Thoracic aorta (tissue), 2 donors: ENCODE data around the gene TLE4. TPM values are rescaled to one million over a fixed set of nuclear protein-coding genes. Genes with fewer than 3 reads are reported as not detected.

ENCODE experiments used
- ATAC-seq: fragments of 150-250 bp; one replicate; pipeline ENCODE4 v1.8.0; 2017; ENCODE audit warnings: low read depth; ENCODE audit not compliant: insufficient number of reproducible peaks, low FRiP score
- DNase-seq: peaks from one replicate; pipeline ENCODE4 v3.0.0-alpha.2; 2020; ENCODE audit warnings: low spot score
- H3K27ac ChIP-seq, 2 donors: fragments of 200-600 bp; sonication (generic); 1 replicate in 1 of 2; 2 replicates in 1 of 2; pipeline ENCODE4 v1.5.1; 2016; ENCODE audit warnings: mild to moderate bottlenecking in 2 of 2, moderate library complexity in 2 of 2
- H3K27me3 ChIP-seq: fragments of 200-600 bp; sonication (generic); replicated peaks from 2 replicates; pipeline ENCODE4 v1.6.0; 2016; ENCODE audit warnings: mild to moderate bottlenecking; ENCODE audit not compliant: insufficient read depth
- H3K36me3 ChIP-seq: fragments of 200-600 bp; sonication (generic); one replicate; pipeline ENCODE4 v1.5.1; 2016
- H3K4me1 ChIP-seq, 2 donors: fragments of 200-600 bp; sonication (generic); 1 replicate in 1 of 2; 2 replicates in 1 of 2; pipeline versions ENCODE4 v1.5.1 to v1.6.0; 2016; ENCODE audit warnings: low read depth in 2 of 2, mild to moderate bottlenecking in 1 of 2; ENCODE audit not compliant: control insufficient read depth in 1 of 2
- H3K4me3 ChIP-seq: fragments of 200-600 bp; sonication (generic); 2 replicates; pipeline ENCODE4 v1.5.1; 2016; ENCODE audit warnings: mild to moderate bottlenecking
- H3K9me3 ChIP-seq: fragments of 200-600 bp; sonication (generic); 2 replicates; pipeline ENCODE4 v1.5.1; 2016
- total RNA-seq, 2 donors: library from RNA; depleted of rRNA; stranded (reverse); fragments of >200 nt; gene quantifications; one replicate each; pipeline versions ENCODE4 v1.1.0 to v1.2.3, GENCODE V29; 2016
- TF ChIP-seq, protein P1 (sequence below): fragments of 200-600 bp; sonication (generic); IDR thresholded peaks from one replicate; pipeline ENCODE4 v1.5.1; 2019; ENCODE audit warnings: antibody characterized with exemption

TLE4 gene
- total RNA-seq, 2 donors from 2014 or later: 19.7 to 44.1 TPM

- no peaks in the 10 kb centered on the region for H3K9me3 ChIP-seq
- H3K36me3 ChIP-seq: no peaks in the 10 kb centered on the region
- TF ChIP-seq, protein P1, sequence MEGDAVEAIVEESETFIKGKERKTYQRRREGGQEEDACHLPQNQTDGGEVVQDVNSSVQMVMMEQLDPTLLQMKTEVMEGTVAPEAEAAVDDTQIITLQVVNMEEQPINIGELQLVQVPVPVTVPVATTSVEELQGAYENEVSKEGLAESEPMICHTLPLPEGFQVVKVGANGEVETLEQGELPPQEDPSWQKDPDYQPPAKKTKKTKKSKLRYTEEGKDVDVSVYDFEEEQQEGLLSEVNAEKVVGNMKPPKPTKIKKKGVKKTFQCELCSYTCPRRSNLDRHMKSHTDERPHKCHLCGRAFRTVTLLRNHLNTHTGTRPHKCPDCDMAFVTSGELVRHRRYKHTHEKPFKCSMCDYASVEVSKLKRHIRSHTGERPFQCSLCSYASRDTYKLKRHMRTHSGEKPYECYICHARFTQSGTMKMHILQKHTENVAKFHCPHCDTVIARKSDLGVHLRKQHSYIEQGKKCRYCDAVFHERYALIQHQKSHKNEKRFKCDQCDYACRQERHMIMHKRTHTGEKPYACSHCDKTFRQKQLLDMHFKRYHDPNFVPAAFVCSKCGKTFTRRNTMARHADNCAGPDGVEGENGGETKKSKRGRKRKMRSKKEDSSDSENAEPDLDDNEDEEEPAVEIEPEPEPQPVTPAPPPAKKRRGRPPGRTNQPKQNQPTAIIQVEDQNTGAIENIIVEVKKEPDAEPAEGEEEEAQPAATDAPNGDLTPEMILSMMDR: no peak
- no peak overlapping the region for H3K27ac ChIP-seq
- DNase-seq (no peak), ATAC-seq (no peak)
- peaks cover 0 to under 1% of the 10 kb centered on the region in 2 donors for H3K4me1 ChIP-seq
- no peaks in the 10 kb centered on the region for H3K27me3 ChIP-seq
- H3K4me3 ChIP-seq: no peak overlapping the region
Measured at GRCh38 chr9:79694676-79695400, 123.1 kb downstream of the TLE4 start.

GRCh38 chr9:79695531-79696175 lies 123.9 kb downstream of the TLE4 start:
- Histone ChIP-seq H3K9me3 (no peaks in the 10 kb centered on the region), H3K36me3 (no peaks in the 10 kb centered on the region), H3K27ac (no peak overlapping the region), H3K27me3 (no peaks in the 10 kb centered on the region), H3K4me1 (peaks cover 7 to 8% of the 10 kb centered on the region in 2 donors), H3K4me3 (no peak overlapping the region)
- TF ChIP-seq, protein P1: no peak
- DNase-seq: no peak
- no peak for ATAC-seq

- Histone ChIP-seq H3K4me3 (no peak overlapping the region), H3K4me1 (peaks cover 9 to 10% of the 10 kb centered on the region in 2 donors), H3K36me3 (no peaks in the 10 kb centered on the region), H3K27ac (no peak overlapping the region), H3K9me3 (no peaks in the 10 kb centered on the region), H3K27me3 (no peaks in the 10 kb centered on the region)
- no peak for ATAC-seq
- DNase-seq: no peak
- TF ChIP-seq, protein P1: no peak
Measured at GRCh38 chr9:79698967-79699366, 127.2 kb downstream of the TLE4 start.

GRCh38 chr9:79699479-79699878 lies 127.7 kb downstream of the TLE4 start:
- ATAC-seq: no peak
- Histone ChIP-seq H3K4me3 (no peak overlapping the region), H3K27ac (no peak overlapping the region), H3K4me1 (peaks cover 9 to 10% of the 10 kb centered on the region in 2 donors), H3K9me3 (no peaks in the 10 kb centered on the region), H3K27me3 (no peaks in the 10 kb centered on the region), H3K36me3 (no peaks in the 10 kb centered on the region)
- no peak for DNase-seq
- TF ChIP-seq, protein P1: no peak

GRCh38 chr9:79700607-79701360 lies 129.0 kb downstream of the TLE4 start:
- H3K9me3 ChIP-seq: no peaks in the 10 kb centered on the region
- H3K27ac ChIP-seq: no peak overlapping the region
- H3K4me3 ChIP-seq: no peak overlapping the region
- TF ChIP-seq, protein P1: no peak
- DNase-seq (no peak), ATAC-seq (no peak)
- no peaks in the 10 kb centered on the region for H3K27me3 ChIP-seq
- peaks cover 9 to 10% of the 10 kb centered on the region in 2 donors for H3K4me1 ChIP-seq
- no peaks in the 10 kb centered on the region for H3K36me3 ChIP-seq
